Type B pancreatic cell (in vitro differentiated cells): ENCODE measurements around the gene FBXO46. TPM values are rescaled to one million over a fixed set of nuclear protein-coding genes. Genes with fewer than 3 reads are reported as not detected.

Experiments
- DNase-seq: peaks from one replicate; pipeline ENCODE4 v3.0.0; 2021; ENCODE audit warnings: mixed read lengths; ENCODE audit not compliant: unreplicated experiment; ENCODE audit errors: extremely low spot score
- H3K27ac Mint-ChIP-seq: 2 replicates; pipeline ENCODE4 v1.8.0; 2021; ENCODE audit warnings: mild to moderate bottlenecking, mixed read lengths
- H3K27me3 Mint-ChIP-seq: 2 replicates; pipeline ENCODE4 v1.8.0; 2021; ENCODE audit warnings: mixed read lengths
- H3K36me3 Mint-ChIP-seq: 2 replicates; pipeline ENCODE4 v1.8.0; 2021; ENCODE audit warnings: mixed read lengths
- H3K4me1 Mint-ChIP-seq: one replicate; pipeline ENCODE4 v1.8.0; 2021; ENCODE audit warnings: mixed read lengths; ENCODE audit not compliant: unreplicated experiment
- H3K4me3 Mint-ChIP-seq: 2 replicates; pipeline ENCODE4 v1.8.0; 2021; ENCODE audit warnings: mild to moderate bottlenecking, mixed read lengths
- H3K9me3 Mint-ChIP-seq: 2 replicates; pipeline ENCODE4 v1.8.0; 2021; ENCODE audit warnings: mixed read lengths
- total RNA-seq: library from RNA; stranded (reverse); gene quantifications from 2 replicates; pipeline ENCODE4 v1.2.1, GENCODE V29; 2021; ENCODE audit warnings: low replicate concordance
- TF ChIP-seq, protein P1 (sequence below): fragments of 200-600 bp; sonication (generic); conservative IDR thresholded peaks from 2 replicates; pipeline ENCODE4 v1.5.0; 2021; ENCODE audit warnings: antibody characterized with exemption, mild to moderate bottlenecking

The FBXO46 gene
- total RNA-seq, 1 donor from 2014 or later = 37.5 TPM

DNA sequence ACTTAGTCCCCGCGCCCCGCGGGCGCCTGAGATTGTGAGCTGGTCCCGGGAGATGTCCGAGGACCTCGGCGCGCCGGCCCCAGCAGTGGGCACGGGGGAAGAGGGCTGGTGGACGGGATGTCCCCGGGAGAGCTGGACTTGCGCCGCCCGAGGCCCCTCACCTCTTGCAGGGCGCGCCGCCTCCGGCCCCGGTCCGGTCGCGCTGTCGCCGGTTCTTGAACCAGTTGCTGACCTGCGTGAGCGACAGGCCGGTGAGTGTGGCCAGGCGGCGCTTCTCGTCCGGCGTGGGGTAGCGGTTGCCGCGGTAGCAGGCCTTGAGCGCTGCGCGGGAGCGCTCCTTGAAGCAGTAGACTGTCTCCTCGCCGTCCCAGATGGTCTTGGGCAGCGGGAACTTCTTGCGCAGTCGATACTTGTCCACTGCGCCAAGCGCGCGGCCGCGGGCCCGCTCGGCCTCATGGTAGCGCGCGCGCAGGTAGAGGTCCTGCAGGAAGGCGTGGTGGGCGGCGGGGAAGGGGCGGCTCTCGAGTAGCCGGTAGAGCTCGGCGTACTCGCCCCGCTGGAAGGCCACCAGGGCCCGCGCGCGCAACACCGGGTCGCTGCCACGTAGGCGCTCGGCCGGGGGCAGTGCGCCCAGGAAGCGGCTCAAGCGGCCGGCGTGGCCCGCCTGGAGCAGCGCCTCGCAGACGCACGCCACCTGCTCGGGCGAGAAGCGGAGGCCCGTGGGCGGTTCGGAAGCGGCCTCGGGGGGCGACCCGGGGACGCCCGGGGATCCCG is 37.4 kb upstream of the FBXO46 start:
- TF ChIP-seq, protein P1, sequence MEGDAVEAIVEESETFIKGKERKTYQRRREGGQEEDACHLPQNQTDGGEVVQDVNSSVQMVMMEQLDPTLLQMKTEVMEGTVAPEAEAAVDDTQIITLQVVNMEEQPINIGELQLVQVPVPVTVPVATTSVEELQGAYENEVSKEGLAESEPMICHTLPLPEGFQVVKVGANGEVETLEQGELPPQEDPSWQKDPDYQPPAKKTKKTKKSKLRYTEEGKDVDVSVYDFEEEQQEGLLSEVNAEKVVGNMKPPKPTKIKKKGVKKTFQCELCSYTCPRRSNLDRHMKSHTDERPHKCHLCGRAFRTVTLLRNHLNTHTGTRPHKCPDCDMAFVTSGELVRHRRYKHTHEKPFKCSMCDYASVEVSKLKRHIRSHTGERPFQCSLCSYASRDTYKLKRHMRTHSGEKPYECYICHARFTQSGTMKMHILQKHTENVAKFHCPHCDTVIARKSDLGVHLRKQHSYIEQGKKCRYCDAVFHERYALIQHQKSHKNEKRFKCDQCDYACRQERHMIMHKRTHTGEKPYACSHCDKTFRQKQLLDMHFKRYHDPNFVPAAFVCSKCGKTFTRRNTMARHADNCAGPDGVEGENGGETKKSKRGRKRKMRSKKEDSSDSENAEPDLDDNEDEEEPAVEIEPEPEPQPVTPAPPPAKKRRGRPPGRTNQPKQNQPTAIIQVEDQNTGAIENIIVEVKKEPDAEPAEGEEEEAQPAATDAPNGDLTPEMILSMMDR = no peak

DNA sequence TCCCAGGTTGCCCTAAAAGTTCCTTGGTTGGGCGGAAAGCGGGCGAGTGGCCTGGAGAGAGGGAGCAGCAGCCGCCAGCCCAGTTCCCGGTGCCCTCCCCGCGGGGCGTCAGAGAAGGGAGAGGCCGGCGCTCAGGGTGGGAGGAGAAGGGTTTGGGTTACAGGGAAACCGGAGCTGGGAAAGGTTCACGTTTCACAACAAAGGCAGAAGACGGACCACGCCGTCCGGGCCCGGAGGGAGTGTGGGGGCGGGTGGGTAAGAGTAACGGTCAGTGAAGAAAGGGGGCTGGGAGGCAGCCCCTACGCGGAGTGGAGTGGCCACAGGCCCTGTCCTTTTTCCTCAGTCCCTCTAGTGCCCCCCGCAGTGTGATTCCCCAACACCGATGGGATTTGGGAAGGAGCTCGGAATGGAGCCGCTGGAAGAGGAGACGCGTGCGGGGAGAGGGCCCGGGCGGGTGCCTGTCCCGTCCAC is 36.7 kb upstream of the FBXO46 start:
- H3K9me3 Mint-ChIP-seq = no peaks in the 10 kb centered on the region

More for the DNA sequence above, 37.4 kb upstream of the FBXO46 start:
- Mint-ChIP-seq H3K4me3 (peak overlapping the region; percentile 91), H3K27me3 (no peaks in the 10 kb centered on the region), H3K4me1 (peaks cover 15% of the 10 kb centered on the region), H3K9me3 (no peaks in the 10 kb centered on the region), H3K36me3 (no peaks in the 10 kb centered on the region), H3K27ac (peak overlapping the region; percentile 84)
- DNase-seq = peak; percentile 84

DNA sequence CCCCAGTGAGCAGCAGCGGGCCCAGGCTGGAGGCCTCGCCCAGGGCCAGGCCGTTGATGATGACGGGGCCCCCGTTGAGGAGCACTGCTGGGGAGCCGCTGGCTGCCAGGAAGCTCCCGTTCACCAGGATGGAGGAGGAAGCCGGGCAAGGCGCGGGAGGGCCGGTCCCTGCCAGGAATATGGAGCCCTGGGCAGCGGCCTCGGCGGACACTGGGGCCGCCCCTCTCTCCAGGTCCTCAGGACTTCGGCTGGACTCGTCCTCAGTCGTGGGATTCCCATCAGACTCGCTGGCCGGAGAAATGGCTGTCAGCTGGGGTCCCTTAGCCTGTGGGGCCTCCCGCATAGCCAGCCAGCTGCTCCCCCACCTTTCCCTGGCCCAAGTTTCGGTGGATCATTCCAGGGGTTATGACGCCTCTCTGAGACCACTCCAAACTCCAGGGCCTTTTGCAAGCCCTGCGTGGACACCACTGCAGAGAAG is 36.2 kb upstream of the FBXO46 start:
- TF ChIP-seq, protein P1 = no peak
- Mint-ChIP-seq H3K27ac (peak overlapping the region; percentile 84), H3K27me3 (no peaks in the 10 kb centered on the region), H3K4me1 (peaks cover 15% of the 10 kb centered on the region), H3K4me3 (peak overlapping the region; percentile 91), H3K9me3 (no peaks in the 10 kb centered on the region), H3K36me3 (no peaks in the 10 kb centered on the region)
- DNase-seq = no peak

More for the DNA sequence above, 36.7 kb upstream of the FBXO46 start:
- TF ChIP-seq, protein P1 = no peak
- Mint-ChIP-seq H3K27ac (peak overlapping the region; percentile 84), H3K36me3 (no peaks in the 10 kb centered on the region), H3K4me3 (peak overlapping the region; percentile 91), H3K4me1 (peaks cover 15% of the 10 kb centered on the region), H3K27me3 (no peaks in the 10 kb centered on the region)
- DNase-seq = peak; percentile 82

DNA sequence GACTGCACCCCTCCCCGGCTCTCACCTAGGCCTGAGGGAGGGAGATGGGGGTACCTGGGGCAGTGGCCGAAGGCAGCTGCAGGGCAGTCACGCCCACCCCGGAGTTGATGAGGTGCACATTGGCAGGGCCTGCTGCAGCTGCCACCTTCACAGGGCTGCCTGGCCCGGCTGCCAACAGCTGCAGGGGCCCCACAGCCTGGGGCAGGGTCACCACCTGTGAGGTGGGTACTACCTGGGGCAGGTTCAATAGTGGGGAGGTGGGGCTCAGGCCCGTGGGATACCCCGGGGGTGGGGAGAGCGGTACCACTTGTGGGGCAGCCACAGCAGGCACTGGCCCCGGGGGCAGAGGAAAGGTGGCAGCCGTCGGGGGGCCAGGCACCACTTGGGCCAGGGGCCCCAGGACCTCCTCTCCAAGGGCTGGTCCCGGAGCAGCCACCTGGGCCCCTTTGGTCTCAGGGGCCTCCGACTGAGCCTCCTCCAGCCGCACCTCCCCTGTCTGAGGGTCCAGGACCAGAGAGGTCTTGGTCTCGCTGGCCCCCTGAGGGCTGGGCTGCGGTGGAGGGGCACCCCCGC is 35.7 kb upstream of the FBXO46 start:
- H3K4me1 Mint-ChIP-seq = peaks cover 15% of the 10 kb centered on the region
- no peak for DNase-seq
- no peaks in the 10 kb centered on the region for H3K27me3 Mint-ChIP-seq
- H3K27ac Mint-ChIP-seq = no peak overlapping the region
- H3K36me3 Mint-ChIP-seq = no peaks in the 10 kb centered on the region
- no peak overlapping the region for H3K4me3 Mint-ChIP-seq
- TF ChIP-seq, protein P1 = no peak
- H3K9me3 Mint-ChIP-seq = no peaks in the 10 kb centered on the region

DNA sequence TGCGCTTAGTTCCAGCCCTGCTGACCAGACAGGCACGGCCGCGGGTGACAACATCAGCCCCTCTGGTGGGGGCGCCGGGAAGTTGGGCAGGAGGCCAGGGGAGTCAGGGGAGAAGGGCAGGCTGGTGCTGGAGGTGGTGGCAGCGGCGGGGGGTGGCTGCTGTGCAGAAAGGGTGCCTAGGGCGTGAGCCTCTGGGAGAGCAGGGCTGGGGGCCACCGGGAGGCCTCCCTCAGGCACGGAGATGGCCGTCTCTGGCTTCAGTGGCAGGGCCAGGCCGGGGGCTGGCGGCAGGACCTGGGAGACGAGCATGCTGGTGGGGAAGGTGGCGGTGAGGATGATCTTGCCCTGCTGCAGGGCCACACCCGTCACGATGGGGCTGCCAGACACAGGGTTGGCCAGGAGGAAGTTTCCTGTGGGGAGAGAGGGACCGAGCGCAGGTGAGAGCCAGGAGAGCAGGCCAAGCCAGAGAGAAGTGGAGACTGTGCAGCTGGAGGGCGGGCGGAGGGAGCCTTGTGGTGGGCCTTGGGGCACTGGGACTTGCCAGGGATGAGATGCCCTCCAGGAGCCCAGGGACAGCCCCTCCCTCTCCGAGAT is 35.1 kb upstream of the FBXO46 start:
- DNase-seq = no peak
- H3K27ac Mint-ChIP-seq = peak overlapping the region; percentile 71
- peaks cover 11% of the 10 kb centered on the region for H3K4me1 Mint-ChIP-seq
- TF ChIP-seq, protein P1 = no peak
- peak overlapping the region; percentile 61 for H3K4me3 Mint-ChIP-seq
- no peaks in the 10 kb centered on the region for H3K36me3 Mint-ChIP-seq
- H3K9me3 Mint-ChIP-seq = no peaks in the 10 kb centered on the region
- no peaks in the 10 kb centered on the region for H3K27me3 Mint-ChIP-seq
